ENCODE results near the gene C8A.

Gene C8A

GRCh38 chr1:56894014-56894413 is 39.4 kb downstream of the C8A start:
- no peak for DNase-seq
- no peak for ATAC-seq

GRCh38 chr1:56897150-56898004 is 42.8 kb downstream of the C8A start:
- ATAC-seq (no peak), DNase-seq (no peak)

- DNase-seq, result no peak
- ATAC-seq, result no peak
Measured at GRCh38 chr1:56898005-56898373, 43.4 kb downstream of the C8A start.

- DNase-seq, result no peak
- ATAC-seq, result no peak
Measured at GRCh38 chr1:56898879-56899278, 44.3 kb downstream of the C8A start.

- no peak for DNase-seq
- no peak for ATAC-seq
Measured at GRCh38 chr1:56901716-56902115, 47.1 kb downstream of the C8A start.

- DNase-seq (no peak), ATAC-seq (no peak)
Measured at GRCh38 chr1:56903778-56904177, 49.2 kb downstream of the C8A start.

GRCh38 chr1:56904663-56905397 is 50.2 kb downstream of the C8A start:
- DNase-seq, result no peak

GRCh38 chr1:56905667-56906066 is 51.1 kb downstream of the C8A start:
- DNase-seq, result no peak
- no peak for ATAC-seq

More at GRCh38 chr1:56904663-56905397, 50.2 kb downstream of the C8A start:
- no peak for ATAC-seq

GRCh38 chr1:56908619-56909221 is 54.1 kb downstream of the C8A start:
- DNase-seq (no peak), ATAC-seq (no peak)

- no peak for ATAC-seq
Measured at GRCh38 chr1:56910441-56910985, 55.9 kb downstream of the C8A start.

GRCh38 chr1:56911098-56911938 is 56.7 kb downstream of the C8A start:
- no peak for ATAC-seq

More at GRCh38 chr1:56910441-56910985, 55.9 kb downstream of the C8A start:
- no peak for DNase-seq

GRCh38 chr1:56912325-56912724 is 57.7 kb downstream of the C8A start:
- DNase-seq (no peak), ATAC-seq (no peak)

More at GRCh38 chr1:56911098-56911938, 56.7 kb downstream of the C8A start:
- no peak for DNase-seq

- DNase-seq (no peak), ATAC-seq (no peak)
Measured at GRCh38 chr1:56915960-56916359, 61.4 kb downstream of the C8A start.

- ATAC-seq, result no peak
- no peak for DNase-seq
Measured at GRCh38 chr1:56916630-56917029, 62.0 kb downstream of the C8A start.

GRCh38 chr1:56917356-56917755 is 62.8 kb downstream of the C8A start:
- ATAC-seq, result no peak

GRCh38 chr1:56920591-56921001 is 66.0 kb downstream of the C8A start:
- DNase-seq (no peak), ATAC-seq (no peak)

More at GRCh38 chr1:56917356-56917755, 62.8 kb downstream of the C8A start:
- no peak for DNase-seq

GRCh38 chr1:56921479-56921878 is 66.9 kb downstream of the C8A start:
- ATAC-seq (no peak), DNase-seq (no peak)

GRCh38 chr1:56922070-56922469 is 67.5 kb downstream of the C8A start:
- no peak for DNase-seq
- ATAC-seq, result no peak

GRCh38 chr1:56922507-56922906 is 67.9 kb downstream of the C8A start:
- ATAC-seq, result no peak
- no peak for DNase-seq

GRCh38 chr1:56923201-56923600 is 68.6 kb downstream of the C8A start:
- ATAC-seq (no peak), DNase-seq (no peak)

GRCh38 chr1:56924116-56924515 is 69.5 kb downstream of the C8A start:
- ATAC-seq (no peak), DNase-seq (no peak)

- DNase-seq (no peak), ATAC-seq (no peak)
Measured at GRCh38 chr1:56925193-56925592, 70.6 kb downstream of the C8A start.
